ENCODE measurements around the gene SIGLEC11. TPM values are rescaled to one million over a fixed set of nuclear protein-coding genes. Genes with fewer than 3 reads are reported as not detected.

Gene SIGLEC11
- total and polyA plus RNA-seq, 2 of the 13 experiments (the other 11 are each of a cell fraction or from before 2014, with no cell fraction given) = not detected

DNA sequence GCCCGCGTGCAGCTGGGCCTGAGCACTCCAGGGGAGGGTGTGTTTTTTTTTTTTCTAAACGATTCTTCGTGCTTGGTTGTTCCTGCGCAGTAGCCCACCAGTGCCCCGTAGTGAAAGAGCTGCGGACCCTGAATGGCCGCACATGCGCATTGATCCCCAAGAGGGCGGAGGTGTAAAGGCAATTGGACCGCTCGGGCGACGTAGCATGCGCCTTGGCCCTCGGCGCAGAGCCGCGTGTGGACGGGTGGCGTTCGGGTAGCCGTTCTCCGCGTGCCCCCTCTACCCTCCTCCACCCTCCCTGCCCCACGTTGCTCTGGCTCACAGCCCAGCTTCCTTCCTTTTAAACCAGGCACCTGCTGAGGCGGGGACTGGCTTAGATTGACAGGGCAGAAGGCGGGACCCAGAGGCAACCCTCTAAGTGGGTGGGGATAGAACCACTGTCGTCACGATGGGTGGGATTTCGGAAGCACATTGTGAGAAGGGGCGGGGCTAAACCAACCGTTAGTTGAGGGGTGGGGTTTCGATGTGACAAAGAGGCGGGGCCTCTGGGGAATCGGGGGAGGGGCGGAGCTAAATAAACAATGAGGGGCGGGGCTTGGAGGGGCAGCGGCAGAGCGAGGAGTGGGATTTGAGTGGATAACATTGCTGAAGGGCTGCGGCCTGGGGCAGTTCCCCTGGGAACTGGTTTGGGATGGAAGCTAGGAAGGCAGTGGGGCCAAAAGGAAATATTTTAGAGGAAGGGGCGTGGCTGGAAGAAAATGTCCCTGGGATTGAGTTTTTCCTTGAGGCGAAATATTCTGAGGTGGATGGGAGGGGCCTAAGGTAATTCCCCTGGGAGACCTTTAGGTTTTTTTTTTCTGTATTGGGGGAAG, 31.1 kb downstream of the SIGLEC11 start (continued):
- TF ChIP-seq FOXO1 (CRISPR knock-in tag; IDR thresholded peaks at IDR 0.05) (peak; percentile 24; the same call in 1 of the 2 replicates), ZNF773 (CRISPR knock-in tag; IDR thresholded peaks at IDR 0.05; ENCODE audit: borderline replicate concordance) (peak; percentile 95), ZNF235 (CRISPR knock-in tag; IDR thresholded peaks at IDR 0.05; ENCODE audit: borderline replicate concordance) (no peak), NR1H2 (CRISPR knock-in tag; IDR thresholded peaks at IDR 0.05; ENCODE audit: borderline replicate concordance, low read depth) (no peak), ATF1 (CRISPR knock-in tag; IDR thresholded peaks at IDR 0.05) (no peak), ZNF570 (CRISPR knock-in tag; IDR thresholded peaks at IDR 0.05; ENCODE audit: borderline replicate concordance) (no peak), ZNF652 (CRISPR knock-in tag; IDR thresholded peaks at IDR 0.05; ENCODE audit: borderline replicate concordance, low read depth) (no peak), ZNF256 (CRISPR knock-in tag; conservative IDR thresholded peaks at IDR 0.05) (no peak; the same call in 1 of the 2 replicates), ZNF513 (CRISPR knock-in tag; conservative IDR thresholded peaks at IDR 0.05) (no peak), YY1 (IDR thresholded peaks at IDR 0.05; ENCODE audit: insufficient read depth, insufficient replicate concordance, low read depth, low read length) (peak; percentile 47), GPBP1L1 (CRISPR knock-in tag; IDR thresholded peaks at IDR 0.05) (no peak), ZNF17 (CRISPR knock-in tag; IDR thresholded peaks at IDR 0.05) (0 out of 2 replicates have a peak, but pooled peaks have one; percentile 84), ZNF616 (CRISPR knock-in tag; IDR thresholded peaks at IDR 0.05; ENCODE audit: low read depth) (0 out of 2 replicates have a peak, but pooled peaks have one; percentile 56), ZNF546 (CRISPR knock-in tag; conservative IDR thresholded peaks at IDR 0.05) (no peak), SKIL (CRISPR knock-in tag; IDR thresholded peaks at IDR 0.05; ENCODE audit: borderline replicate concordance) (0 out of 2 replicates have a peak, but pooled peaks have one; percentile 38), ZNF766 (CRISPR knock-in tag; IDR thresholded peaks at IDR 0.05; ENCODE audit: borderline replicate concordance) (peak; percentile 78; the same call in 1 of the 2 replicates), MAFK (conservative IDR thresholded peaks at IDR 0.05 in 1 of 2, IDR thresholded peaks at IDR 0.05 in 1 of 2; ENCODE audit: low read length in 2 of 2) (no peak), ZNF552 (CRISPR knock-in tag; IDR thresholded peaks at IDR 0.05; ENCODE audit: borderline replicate concordance) (0 out of 2 replicates have a peak, but pooled peaks have one; percentile 13), ZNF737 (CRISPR knock-in tag; IDR thresholded peaks at IDR 0.05; ENCODE audit: borderline replicate concordance) (0 out of 2 replicates have a peak, but pooled peaks have one; percentile 12), EZH2 (conservative IDR thresholded peaks at IDR 0.05; ENCODE audit: low read depth, low read length) (no peak), NFKB2 (CRISPR knock-in tag; IDR thresholded peaks at IDR 0.05; ENCODE audit: borderline replicate concordance) (peak; percentile 87)
- TF ChIP-seq, protein P1, sequence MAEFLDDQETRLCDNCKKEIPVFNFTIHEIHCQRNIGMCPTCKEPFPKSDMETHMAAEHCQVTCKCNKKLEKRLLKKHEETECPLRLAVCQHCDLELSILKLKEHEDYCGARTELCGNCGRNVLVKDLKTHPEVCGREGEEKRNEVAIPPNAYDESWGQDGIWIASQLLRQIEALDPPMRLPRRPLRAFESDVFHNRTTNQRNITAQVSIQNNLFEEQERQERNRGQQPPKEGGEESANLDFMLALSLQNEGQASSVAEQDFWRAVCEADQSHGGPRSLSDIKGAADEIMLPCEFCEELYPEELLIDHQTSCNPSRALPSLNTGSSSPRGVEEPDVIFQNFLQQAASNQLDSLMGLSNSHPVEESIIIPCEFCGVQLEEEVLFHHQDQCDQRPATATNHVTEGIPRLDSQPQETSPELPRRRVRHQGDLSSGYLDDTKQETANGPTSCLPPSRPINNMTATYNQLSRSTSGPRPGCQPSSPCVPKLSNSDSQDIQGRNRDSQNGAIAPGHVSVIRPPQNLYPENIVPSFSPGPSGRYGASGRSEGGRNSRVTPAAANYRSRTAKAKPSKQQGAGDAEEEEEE (CRISPR knock-in tag; IDR thresholded peaks at IDR 0.05; ENCODE audit: borderline replicate concordance) = 0 out of 2 replicates have a peak, but pooled peaks have one; percentile 63
